NCI-H748 (cell line): ENCODE measurements around the gene CUL7.
A peak's percentile ranks its signal among the peaks of the same experiment; 100 is the strongest.

Experiments used
- DNase-seq: peaks from one replicate; lab custom pipeline; 2025; ENCODE audit not compliant: unreplicated experiment; lab: John Stamatoyannopoulos, UW

Gene CUL7

DNA sequence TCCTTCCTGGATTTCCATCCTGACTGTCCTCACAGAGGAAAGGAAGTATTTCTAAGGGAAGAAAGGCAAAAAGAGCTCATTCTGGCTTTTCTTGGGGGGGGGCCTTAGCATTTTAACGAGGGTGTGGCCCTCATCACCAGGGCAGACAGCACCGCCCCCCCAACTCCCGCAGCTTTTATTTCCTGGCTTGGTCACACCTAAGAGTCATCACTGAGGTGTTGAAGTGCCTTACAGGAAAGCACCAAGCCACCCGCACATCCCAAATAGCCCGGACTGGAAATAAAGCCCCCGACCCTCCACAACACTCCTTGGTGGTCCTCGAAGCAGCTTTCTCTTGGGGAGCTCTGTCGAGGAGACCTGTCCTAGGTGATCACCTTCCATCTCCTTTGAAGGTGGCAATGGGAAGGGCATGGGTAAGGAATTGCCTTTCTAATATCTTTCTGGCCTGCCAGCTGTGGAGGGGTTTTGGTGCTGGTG is 23.7 kb upstream of the CUL7 start:
- peak; percentile 60 for DNase-seq

DNA sequence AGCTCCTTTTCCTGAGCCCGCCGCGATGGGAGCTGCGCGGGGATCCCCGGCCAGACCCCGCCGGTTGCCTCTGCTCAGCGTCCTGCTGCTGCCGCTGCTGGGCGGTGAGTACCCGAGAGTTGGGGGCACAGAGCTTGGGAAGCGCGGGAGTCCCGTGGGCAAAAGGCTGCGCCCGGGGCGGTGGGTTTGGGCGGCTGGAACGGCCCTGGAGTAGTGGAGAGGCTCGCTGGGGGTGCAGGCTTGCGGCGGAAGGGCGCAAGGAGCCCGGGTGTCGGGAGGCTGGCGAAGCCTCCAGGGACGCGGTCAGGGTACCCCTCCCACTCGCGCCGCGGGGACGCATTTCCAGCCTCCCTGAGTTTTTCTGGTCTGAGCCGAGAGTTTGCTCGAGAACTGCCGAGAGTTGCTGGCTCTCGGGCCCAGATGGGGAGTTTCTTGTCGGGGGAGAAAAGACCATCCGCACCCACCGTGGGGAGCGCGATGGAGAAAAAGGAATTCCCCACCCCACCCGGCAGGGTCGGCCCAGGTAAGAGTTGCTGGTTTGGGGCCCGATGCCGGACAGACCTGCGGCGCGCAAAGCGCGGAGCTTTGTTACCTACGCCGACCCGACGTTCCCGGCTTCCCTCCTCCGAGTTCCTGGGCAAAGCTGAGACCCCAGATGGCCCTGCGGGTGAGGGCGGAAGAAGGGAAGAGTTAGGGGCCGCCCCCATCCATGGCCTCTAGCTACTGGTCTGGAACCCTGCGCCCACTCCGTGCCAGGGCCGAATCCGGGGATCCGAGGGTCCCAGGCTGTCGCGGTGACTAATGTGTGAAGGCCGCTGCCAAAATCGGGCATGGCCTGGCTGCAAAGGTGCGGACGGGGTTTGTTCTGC is 23.0 kb upstream of the CUL7 start:
- DNase-seq: peak; percentile 76

GRCh38 chr6:43075670-43076463 is 22.2 kb upstream of the CUL7 start, which contains the start of gene PTK7:
Gene PTK7, plus strand, starts transcription at chr6:43076314. Its CDS starts 175 bp downstream, at chr6:43076489.
- DNase-seq: peak; percentile 91

GRCh38 chr6:43074847-43075669 is 21.4 kb upstream of the CUL7 start:
- DNase-seq: no peak

DNA sequence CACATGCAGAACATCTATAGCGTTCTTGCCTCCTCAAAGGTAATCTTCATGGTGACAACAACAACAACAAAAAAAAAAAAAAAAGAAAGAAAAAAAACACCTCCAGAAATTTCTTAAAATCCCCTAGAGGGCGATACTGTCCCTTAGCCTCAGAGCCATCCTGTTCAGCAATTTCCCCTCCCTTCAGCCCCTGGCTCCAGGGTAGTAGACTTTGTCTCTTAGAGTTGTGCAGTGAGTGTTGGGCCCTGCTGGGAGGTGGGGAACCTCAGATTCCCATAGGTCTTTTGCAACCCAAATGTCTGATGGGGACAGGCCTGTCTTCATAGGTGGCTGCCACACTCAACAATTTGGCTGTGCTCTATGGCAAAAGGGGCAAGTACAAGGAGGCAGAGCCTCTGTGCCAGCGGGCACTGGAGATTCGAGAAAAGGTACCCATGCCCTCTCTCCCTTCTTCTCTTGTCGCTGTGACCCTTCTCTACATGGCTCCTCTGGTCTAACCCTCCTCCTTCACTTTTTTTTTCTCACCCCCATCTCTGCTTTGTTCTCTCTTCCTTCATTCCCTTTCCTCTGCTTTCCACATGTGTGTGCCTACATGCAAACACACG is 16.5 kb upstream of the CUL7 start:
- DNase-seq: peak; percentile 56

DNA sequence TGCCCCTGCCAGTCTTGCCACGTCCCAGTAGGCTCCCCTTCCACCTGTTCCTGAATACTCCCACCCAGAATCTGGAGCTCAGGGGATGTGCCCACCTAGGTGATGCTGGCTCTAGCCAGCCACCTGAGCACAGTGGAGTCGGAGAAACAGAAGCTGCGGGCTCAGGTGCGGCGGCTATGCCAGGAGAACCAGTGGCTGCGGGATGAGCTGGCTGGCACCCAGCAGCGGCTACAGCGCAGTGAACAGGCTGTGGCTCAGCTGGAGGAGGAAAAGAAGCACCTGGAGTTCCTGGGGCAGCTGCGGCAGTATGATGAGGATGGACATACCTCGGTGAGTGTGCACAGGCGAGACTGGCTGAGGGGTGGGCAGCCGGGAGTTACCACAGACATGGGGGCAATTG is 9.2 kb upstream of the CUL7 start:
- DNase-seq: no peak

GRCh38 chr6:43061861-43062260 is 8.2 kb upstream of the CUL7 start:
- DNase-seq: no peak

DNA sequence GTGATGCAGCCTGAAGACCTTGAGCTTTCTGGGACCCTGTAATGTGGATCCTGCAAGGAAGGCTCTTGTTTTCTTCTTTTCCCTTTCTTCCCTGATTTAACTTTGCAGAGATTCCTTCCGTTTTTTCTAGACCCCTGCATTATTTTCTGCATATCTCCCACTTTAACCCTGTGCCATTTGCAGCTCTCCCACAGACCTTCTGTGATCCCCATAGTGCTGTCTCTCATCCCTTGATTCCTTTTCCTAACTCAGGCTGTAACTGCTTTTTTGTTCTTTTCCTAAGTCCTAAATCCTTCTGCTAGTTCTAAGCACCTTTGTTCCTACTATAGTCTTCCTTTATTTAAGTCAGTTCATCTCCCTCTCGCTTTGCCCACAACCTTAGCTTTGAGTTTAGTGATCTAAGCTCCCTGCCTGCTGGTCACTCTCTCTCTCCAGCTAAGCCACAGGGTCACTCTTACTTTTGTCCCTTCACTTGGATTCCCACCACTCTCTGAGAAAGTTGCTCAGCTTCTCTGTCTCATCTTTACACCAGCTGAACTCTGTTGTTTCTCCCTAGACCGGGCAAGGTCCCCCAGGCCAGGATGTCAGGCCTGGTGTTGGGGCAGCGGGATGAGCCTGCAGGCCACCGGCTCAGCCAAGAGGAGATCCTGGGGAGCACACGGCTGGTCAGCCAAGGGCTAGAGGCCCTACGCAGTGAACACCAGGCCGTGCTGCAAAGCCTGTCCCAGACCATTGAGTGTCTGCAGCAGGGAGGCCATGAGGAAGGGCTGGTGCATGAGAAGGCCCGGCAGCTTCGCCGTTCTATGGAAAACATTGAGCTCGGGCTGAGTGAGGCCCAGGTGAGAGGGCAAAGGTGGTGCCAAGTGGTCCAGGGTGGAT is 7.3 kb upstream of the CUL7 start:
- no peak for DNase-seq

GRCh38 chr6:43060034-43060754 is 6.5 kb upstream of the CUL7 start:
- DNase-seq: peak; percentile 70

DNA sequence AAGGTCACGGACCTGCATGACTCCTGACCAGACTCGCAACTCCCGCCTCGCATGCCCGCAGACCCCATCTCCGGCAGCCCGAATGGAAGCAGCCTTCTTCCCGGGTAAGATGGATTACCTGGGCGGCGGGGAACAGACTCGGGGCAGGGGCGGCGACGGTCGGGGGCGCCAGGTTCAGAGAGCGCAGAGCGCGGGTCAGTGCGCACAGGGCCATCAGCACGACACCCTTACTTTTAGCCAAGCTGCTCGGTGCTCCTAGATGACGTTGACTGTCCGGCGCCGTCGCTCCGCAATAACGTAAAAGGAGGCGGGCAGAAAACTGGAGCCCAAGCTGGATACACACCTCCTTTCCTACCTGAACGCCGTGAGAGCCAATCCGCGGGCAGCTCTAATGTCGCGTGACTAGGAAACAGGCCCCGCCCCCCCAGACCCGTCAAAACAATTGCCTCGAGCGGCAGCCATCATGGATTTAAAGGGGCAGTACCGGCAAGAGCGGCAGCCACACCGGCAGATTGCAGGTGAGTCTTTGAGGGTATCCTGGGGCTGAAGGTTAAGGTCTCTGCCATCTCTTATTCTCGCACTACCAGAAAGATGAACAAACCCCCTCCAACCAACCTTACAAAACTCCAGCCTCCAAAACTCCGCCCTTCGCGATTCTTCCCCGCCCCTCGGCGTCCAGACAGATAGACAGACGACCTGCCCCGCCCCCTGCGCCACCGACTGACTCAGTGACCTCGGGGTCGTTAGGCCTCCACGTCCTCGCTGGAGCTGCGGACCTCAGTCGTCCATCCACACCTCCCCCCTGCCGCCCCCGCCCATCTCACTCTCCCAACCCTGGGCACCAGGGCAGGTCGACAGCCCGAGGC is 5.8 kb upstream of the CUL7 start, which contains the start of the genes KLC4 and MRPL2:
Gene KLC4, plus strand, starts transcription at position 464 of the 866 bp plus-strand sequence. CDS start 1,705 bp downstream, outside the sequence.
Gene MRPL2, minus strand, starts transcription at position 267 of the 866 bp plus-strand sequence. Its CDS starts 53 bp downstream, at position 214.
- peak; percentile 100 for DNase-seq

GRCh38 chr6:43058531-43058930 is 4.9 kb upstream of the CUL7 start:
- no peak for DNase-seq

DNA sequence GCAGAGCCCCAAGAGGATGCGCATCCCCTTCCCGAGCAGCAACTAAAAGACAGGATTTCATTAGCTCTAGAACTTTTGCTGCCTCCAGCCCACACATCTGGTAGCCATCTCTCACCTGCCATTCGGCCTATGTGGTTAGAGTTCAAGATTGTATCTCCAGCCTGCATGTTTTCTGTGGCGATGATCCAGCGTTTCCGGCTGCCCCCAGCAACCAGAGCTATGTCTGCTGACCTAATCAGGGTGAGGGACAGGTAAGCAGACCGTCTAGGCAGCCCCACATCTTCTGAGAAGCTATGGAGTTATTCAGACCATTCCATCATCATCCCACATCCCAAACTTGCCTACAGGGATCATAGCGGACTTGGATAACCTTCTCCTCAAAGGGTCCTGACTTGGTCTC is 2.3 kb upstream of the CUL7 start:
- DNase-seq: no peak

- DNase-seq: peak; percentile 29
Measured at GRCh38 chr6:43054206-43054943, 724 bp upstream of the CUL7 start.

GRCh38 chr6:43052842-43053544 is 658 bp downstream of the CUL7 start:
- peak; percentile 47 for DNase-seq

GRCh38 chr6:43052225-43052841 is 1.3 kb downstream of the CUL7 start:
- no peak for DNase-seq

- no peak for DNase-seq
Measured at GRCh38 chr6:43050981-43051380, 2.7 kb downstream of the CUL7 start.
